Adrenal gland (tissue), 12 donors: ENCODE results near the gene SSBP2. TPM values are rescaled to one million over a fixed set of nuclear protein-coding genes. Genes with fewer than 3 reads are reported as not detected.

Source experiments
- DNase-seq, 7 donors: peaks; one replicate each; pipeline ENCODE4 v3.0.0-alpha.2; 2019 to 2020
- H3K27ac ChIP-seq, 5 donors: fragments of 200-600 bp; sonication (generic) in 4 of 5; 1 replicate in 3 of 5; 2 replicates in 2 of 5; pipeline versions ENCODE4 v1.5.1 to v1.8.0; 2016 to 2020; ENCODE audit warnings: mild to moderate bottlenecking in 1 of 5
- H3K27me3 ChIP-seq: fragments of 200-600 bp; 2 replicates; pipeline ENCODE4 v1.8.0; 2021
- H3K36me3 ChIP-seq, 2 donors: fragments of 200-600 bp; replicated peaks in 1 of 2; 1 replicate in 1 of 2; 2 replicates in 1 of 2; pipeline versions ENCODE4 v1.5.1 to v1.8.0; 2018 to 2022
- H3K4me1 ChIP-seq, 2 donors: fragments of 200-600 bp; replicated peaks in 1 of 2; 1 replicate in 1 of 2; 2 replicates in 1 of 2; pipeline versions ENCODE4 v1.5.1 to v1.8.0; 2018 to 2021
- H3K4me3 ChIP-seq, 4 donors: fragments of 200-600 bp; sonication (generic) in 3 of 4; one replicate each; pipeline ENCODE4 v1.5.1; 2016 to 2018
- H3K9me3 ChIP-seq, 3 donors: fragments of 200-600 bp; sonication (generic) in 1 of 3; replicated peaks in 1 of 3; 1 replicate in 2 of 3; 2 replicates in 1 of 3; pipeline versions ENCODE4 v1.5.1 to v1.8.0; 2016 to 2021
- POLR2A ChIP-seq, 2 donors: fragments of 450-650 bp; IDR thresholded peaks; one replicate each; pipeline ENCODE4 v1.6.1; 2017; ENCODE audit warnings: antibody characterized with exemption in 2 of 2, mild to moderate bottlenecking in 2 of 2, moderate library complexity in 1 of 2
- WGBS, 4 donors: extraction: QIAGEN DNeasy Blood & Tissue Kit in 2 of 4; methylation state at CpG; one replicate each; pipeline versions ENCODE4 v1.1.5 to v1.1.7; 2013 to 2017; 5-methylcytosine and 5-hydroxymethylcytosine counted together
- intact Hi-C, 2 donors: fragments of 100-400 bp; cut with DNase I; formaldehyde crosslinking; loops; one replicate each; pipeline versions ENCODE4 v1.14.1 to v1.15.0; 2022 to 2023
- polyA plus RNA-seq, 3 donors: library from polyadenylated mRNA; stranded (reverse); fragments of 200-250 nt in 2 of 3; fragments of 350-450 nt in 1 of 3; fragmentation: Illumina TruSeq in 1 of 3; extraction: RNeasy Lipid Tissue Mini Kit (QIAGEN cat#74804) in 1 of 3; gene quantifications; one replicate each; pipeline ENCODE4 v1.2.3, GENCODE V29; 2013 to 2014
- total RNA-seq, 9 donors: library from RNA; depleted of rRNA in 4 of 9; stranded (reverse); fragments of >200 nt in 4 of 9; fragments of 120-200 nt in 1 of 9; fragmentation: NEBNext Ultra II Directional in 1 of 9; extraction: Animal tissue kit (Norgen Biotek cat#: 25700) in 1 of 9; gene quantifications; one replicate each; pipeline versions ENCODE4 v1.1.0 to v1.2.4, GENCODE V29; 2013 to 2023
- TF ChIP-seq, protein P1 (sequence below), 6 experiments: fragments of 450-650 bp in 4 of 6; fragments of 200-600 bp in 2 of 6; sonication (generic) in 1 of 6; IDR thresholded peaks; 1 replicate in 5 of 6; 2 replicates in 1 of 6; pipeline versions ENCODE4 v1.5.1 to v1.8.0; 2016 to 2021; ENCODE audit warnings: antibody characterized with exemption in 6 of 6, mild to moderate bottlenecking in 2 of 6, moderate library complexity in 1 of 6
- donor health status: healthy with polysubstance abuse.
- donor health status: Bipolar disorder and iron deficiency.
- donor health status: DM: yes; HTN: yes; CAD: no.
- donor health status: DM: no; HTN: no; CAD: no.
- donor health status: DM: no; HTN: no; CAD: no.
- donor health status: DM: yes; HTN: yes; CAD: no.

SSBP2 gene
- total and polyA plus RNA-seq, 12 donors = 16.2 to 424 (median 25.4) TPM

DNA sequence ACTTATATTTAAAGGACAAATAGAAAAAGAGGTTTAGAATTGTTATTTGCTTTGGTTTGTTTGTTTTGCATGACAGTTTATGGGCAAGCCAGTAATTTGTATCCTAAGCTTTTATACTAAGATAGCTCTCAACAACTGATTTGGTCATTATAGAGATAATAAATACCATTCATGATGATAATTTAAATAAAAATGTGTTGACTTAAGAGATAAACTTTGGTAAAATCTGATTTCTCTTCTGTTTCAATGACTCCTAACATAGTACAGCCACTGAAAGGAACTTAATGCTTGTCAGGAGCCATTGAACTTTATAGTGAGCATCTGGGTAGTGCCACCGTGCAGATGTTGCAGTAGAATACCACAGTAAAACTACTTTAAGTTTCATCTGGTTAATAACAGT is 196.2 kb downstream of the SSBP2 start:
- TF ChIP-seq, protein P1, sequence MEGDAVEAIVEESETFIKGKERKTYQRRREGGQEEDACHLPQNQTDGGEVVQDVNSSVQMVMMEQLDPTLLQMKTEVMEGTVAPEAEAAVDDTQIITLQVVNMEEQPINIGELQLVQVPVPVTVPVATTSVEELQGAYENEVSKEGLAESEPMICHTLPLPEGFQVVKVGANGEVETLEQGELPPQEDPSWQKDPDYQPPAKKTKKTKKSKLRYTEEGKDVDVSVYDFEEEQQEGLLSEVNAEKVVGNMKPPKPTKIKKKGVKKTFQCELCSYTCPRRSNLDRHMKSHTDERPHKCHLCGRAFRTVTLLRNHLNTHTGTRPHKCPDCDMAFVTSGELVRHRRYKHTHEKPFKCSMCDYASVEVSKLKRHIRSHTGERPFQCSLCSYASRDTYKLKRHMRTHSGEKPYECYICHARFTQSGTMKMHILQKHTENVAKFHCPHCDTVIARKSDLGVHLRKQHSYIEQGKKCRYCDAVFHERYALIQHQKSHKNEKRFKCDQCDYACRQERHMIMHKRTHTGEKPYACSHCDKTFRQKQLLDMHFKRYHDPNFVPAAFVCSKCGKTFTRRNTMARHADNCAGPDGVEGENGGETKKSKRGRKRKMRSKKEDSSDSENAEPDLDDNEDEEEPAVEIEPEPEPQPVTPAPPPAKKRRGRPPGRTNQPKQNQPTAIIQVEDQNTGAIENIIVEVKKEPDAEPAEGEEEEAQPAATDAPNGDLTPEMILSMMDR (IDR thresholded peaks at IDR 0.05) = no peak
- no peak for TF ChIP-seq POLR2A (IDR thresholded peaks at IDR 0.05)
- H3K4me3 ChIP-seq = no peak overlapping the region
- intact Hi-C loops = no loop called here
- WGBS, 4 donors = 74 to 94% (median 82%) methylated on average over 1 of the region's 1 CpG
- no peaks in the 10 kb centered on the region for H3K27me3 ChIP-seq
- DNase-seq = no peak
- H3K4me1 ChIP-seq = peaks cover 0 to 8% of the 10 kb centered on the region in 2 donors
- H3K9me3 ChIP-seq = no peaks in the 10 kb centered on the region
- no peaks in the 10 kb centered on the region for H3K36me3 ChIP-seq
- H3K27ac ChIP-seq = no peak overlapping the region

DNA sequence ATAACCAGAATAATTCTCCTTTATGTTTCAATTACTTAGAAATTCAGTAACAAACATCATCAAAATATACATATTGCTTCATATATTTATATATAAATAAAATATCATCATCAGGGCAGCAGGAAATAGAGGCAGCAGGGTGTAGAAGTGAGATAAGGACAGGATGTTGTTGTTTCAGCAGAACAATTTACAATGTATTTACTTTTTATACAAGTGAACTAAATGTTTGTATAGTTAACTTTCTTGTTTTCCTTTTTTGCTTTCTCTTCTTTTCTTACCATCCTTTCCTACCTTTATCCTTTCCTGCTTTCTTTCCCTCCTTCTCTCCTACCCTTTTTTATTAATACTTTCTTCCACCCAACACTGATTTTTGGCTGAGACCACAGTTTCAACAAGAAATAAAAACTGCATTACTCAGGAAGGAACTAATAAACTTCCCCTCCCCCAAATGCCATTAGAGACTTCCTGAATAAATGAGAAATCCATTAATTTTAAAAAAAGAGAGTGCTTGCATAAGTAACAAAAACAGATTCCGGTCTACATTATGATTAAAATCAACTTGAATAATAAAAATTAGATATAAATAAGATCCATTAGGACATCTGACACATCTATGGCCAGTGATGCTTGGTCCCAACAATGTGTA is 197.2 kb downstream of the SSBP2 start:
- DNase-seq = no peak
- H3K9me3 ChIP-seq = no peaks in the 10 kb centered on the region
- WGBS, 4 donors = 43 to 68% (median 56%) methylated on average over 1 of the region's 1 CpG
- H3K27ac ChIP-seq = no peak overlapping the region
- TF ChIP-seq, protein P1 (IDR thresholded peaks at IDR 0.05) = no peak
- TF ChIP-seq POLR2A (IDR thresholded peaks at IDR 0.05) = no peak
- peaks cover 0 to 8% of the 10 kb centered on the region in 2 donors for H3K4me1 ChIP-seq
- H3K27me3 ChIP-seq = no peaks in the 10 kb centered on the region
- H3K36me3 ChIP-seq = no peaks in the 10 kb centered on the region
- intact Hi-C loops = no loop called here
- H3K4me3 ChIP-seq = no peak overlapping the region

DNA sequence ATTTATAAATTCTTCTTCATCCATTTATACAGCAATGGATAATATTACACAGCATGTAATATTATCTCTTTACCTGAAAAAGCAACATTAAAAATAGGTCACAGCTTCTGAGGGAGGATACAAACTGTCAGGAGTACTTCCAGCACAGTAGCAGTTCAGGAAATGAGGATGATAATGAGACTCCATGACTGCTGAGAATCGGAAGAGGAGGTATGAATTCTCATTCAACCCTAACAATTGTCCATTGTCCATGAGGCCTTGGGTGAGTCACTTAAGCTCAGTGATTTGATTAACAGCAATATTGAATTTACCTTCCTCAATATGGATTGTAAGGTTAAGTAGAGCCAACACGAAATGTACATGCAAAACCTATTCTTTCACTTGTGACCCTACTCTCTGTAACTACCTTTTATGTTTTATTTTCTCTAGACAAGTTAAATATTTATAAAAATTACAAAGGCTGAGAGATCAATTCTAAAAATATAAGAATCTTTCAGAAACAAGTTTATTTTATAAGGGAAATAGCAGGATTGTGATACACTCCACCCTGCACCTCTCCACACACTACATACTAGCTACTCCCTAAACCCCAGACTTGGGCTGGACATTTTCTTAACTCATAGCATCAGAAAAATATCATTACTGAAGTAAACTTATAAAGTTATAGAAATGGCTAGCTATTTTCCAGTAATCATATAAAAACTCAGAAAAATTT is 197.9 kb downstream of the SSBP2 start:
- WGBS, 4 donors = 70 to 80% (median 75%) methylated on average over 2 of the region's 2 CpGs
- H3K27ac ChIP-seq = no peak overlapping the region
- no peaks in the 10 kb centered on the region for H3K9me3 ChIP-seq
- H3K36me3 ChIP-seq = no peaks in the 10 kb centered on the region
- no peak for TF ChIP-seq POLR2A (IDR thresholded peaks at IDR 0.05)
- TF ChIP-seq, protein P1 (IDR thresholded peaks at IDR 0.05) = no peak
- intact Hi-C loops = no loop called here
- no peak for DNase-seq
- H3K27me3 ChIP-seq = no peaks in the 10 kb centered on the region
- peaks cover 0 to 8% of the 10 kb centered on the region in 2 donors for H3K4me1 ChIP-seq
- no peak overlapping the region for H3K4me3 ChIP-seq

DNA sequence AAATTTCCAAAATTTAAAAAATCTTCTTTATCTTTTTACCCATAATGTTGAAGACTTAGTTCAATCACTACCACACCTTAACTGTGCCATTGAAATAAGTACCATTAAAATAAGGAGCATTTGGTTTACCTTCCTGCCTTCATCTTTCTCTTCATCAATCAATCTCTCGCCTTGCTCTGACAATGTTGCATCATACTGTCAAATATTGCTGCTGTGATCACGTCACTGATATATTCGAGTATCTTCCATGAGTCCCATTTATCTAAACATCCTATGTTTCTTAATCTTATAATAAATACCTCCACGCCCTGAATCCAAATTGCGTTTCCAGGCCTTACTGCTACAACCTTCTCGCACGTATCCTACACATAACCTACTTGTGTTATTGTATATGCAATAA is 201.8 kb downstream of the SSBP2 start:
- Histone ChIP-seq H3K36me3 (no peaks in the 10 kb centered on the region), H3K27me3 (no peaks in the 10 kb centered on the region), H3K4me1 (peaks cover 5 to 6% of the 10 kb centered on the region in 2 donors), H3K27ac (no peak overlapping the region), H3K4me3 (no peak overlapping the region), H3K9me3 (no peaks in the 10 kb centered on the region)
- intact Hi-C loops = no loop called here
- no peak for TF ChIP-seq POLR2A (IDR thresholded peaks at IDR 0.05)
- TF ChIP-seq, protein P1 (IDR thresholded peaks at IDR 0.05) = no peak
- DNase-seq = no peak
- 95 to 97% (median 96%) methylated on average over 7 of the region's 7 CpGs for WGBS, 4 donors
